HepG2 (cell line): ENCODE data around the gene IPMK.

Experiments
- NFE2L1 ChIP-seq: sonication (generic); formaldehyde crosslinking; IDR thresholded peaks from 2 replicates; pipeline ENCODE4 v1.4.0; 2020; ENCODE audit warnings: missing genetic modification reagents, mild to moderate bottlenecking, borderline replicate concordance
- POLR2A ChIP-seq, 2 experiments: IDR thresholded peaks; 2 replicates each; pipeline ENCODE4 v1.6.1; 2011; ENCODE audit warnings: low read depth in 2 of 2, low read length in 2 of 2, mild to moderate bottlenecking in 1 of 2, moderate library complexity in 1 of 2; ENCODE audit not compliant: insufficient read depth in 1 of 2
- SOX6 ChIP-seq, 2 experiments: fragments of 450-650 bp in 1 of 2; sonication (generic) in 1 of 2; formaldehyde crosslinking in 1 of 2; IDR thresholded peaks; 2 replicates each; pipeline versions ENCODE4 v1.4.0 to v1.6.1; 2017 to 2020; ENCODE audit warnings: antibody characterized with exemption in 1 of 2, mild to moderate bottlenecking in 1 of 2, missing genetic modification reagents in 1 of 2
- TF ChIP-seq, protein P1 (sequence below): sonication (generic); formaldehyde crosslinking; IDR thresholded peaks from 2 replicates; pipeline ENCODE4 v1.5.0; 2020; ENCODE audit warnings: mild to moderate bottlenecking, missing genetic modification reagents, moderate library complexity
- TF ChIP-seq, protein P2 (sequence below): IDR thresholded peaks from 2 replicates; pipeline ENCODE4 v1.6.1; 2012; ENCODE audit warnings: inconsistent platforms

DNA sequence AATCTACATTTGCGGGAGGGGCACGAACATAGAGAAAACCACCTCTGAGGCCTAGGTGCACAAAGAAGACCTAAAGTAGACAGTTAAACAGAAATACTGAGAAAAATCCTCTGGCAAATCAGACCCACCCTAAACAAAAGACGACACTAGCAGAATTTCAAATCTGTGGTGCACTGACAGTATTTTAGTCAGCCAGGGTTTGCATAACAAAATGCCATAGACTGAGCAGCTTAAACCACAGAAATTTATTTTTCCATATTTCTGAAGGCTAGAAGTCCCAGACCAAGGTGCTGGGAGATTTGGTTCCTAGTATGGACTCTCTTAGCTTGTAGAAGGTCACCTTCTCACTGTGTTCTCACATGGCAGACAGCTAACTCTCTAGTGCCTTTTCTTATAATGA, 26.3 kb downstream of the IPMK start:
- TF ChIP-seq, protein P1, sequence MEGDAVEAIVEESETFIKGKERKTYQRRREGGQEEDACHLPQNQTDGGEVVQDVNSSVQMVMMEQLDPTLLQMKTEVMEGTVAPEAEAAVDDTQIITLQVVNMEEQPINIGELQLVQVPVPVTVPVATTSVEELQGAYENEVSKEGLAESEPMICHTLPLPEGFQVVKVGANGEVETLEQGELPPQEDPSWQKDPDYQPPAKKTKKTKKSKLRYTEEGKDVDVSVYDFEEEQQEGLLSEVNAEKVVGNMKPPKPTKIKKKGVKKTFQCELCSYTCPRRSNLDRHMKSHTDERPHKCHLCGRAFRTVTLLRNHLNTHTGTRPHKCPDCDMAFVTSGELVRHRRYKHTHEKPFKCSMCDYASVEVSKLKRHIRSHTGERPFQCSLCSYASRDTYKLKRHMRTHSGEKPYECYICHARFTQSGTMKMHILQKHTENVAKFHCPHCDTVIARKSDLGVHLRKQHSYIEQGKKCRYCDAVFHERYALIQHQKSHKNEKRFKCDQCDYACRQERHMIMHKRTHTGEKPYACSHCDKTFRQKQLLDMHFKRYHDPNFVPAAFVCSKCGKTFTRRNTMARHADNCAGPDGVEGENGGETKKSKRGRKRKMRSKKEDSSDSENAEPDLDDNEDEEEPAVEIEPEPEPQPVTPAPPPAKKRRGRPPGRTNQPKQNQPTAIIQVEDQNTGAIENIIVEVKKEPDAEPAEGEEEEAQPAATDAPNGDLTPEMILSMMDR (CRISPR knock-in tag), result no peak
- TF ChIP-seq SOX6 (IDR thresholded peaks at IDR 0.05) (no peak), SOX6 (CRISPR knock-in tag; IDR thresholded peaks at IDR 0.05) (no peak), POLR2A (IDR thresholded peaks at IDR 0.05; ENCODE audit: insufficient read depth in 1 of 2, low read depth in 2 of 2, low read length in 2 of 2) (no peak), NFE2L1 (CRISPR knock-in tag) (no peak)
- TF ChIP-seq, protein P2, sequence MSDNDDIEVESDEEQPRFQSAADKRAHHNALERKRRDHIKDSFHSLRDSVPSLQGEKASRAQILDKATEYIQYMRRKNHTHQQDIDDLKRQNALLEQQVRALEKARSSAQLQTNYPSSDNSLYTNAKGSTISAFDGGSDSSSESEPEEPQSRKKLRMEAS, result no peak
